ENCODE measurements around the gene SESTD1. TPM values are rescaled to one million over a fixed set of nuclear protein-coding genes. Genes with fewer than 3 reads are reported as not detected.

Gene SESTD1
- polyA plus RNA-seq, 1 donor from 2014 or later = 39.5 TPM

GRCh38 chr2:179250848-179251504 is 13.7 kb downstream of the SESTD1 start:
- Histone ChIP-seq H3K9me3 (ENCODE audit: low read length) (peaks cover 7% of the 10 kb centered on the region), H3K79me2 (replicated peaks; ENCODE audit: insufficient read depth, low read length) (peaks cover 97% of the 10 kb centered on the region), H4K20me1 (ENCODE audit: insufficient read depth) (no peaks in the 10 kb centered on the region), H3K9ac (ENCODE audit: low read length) (no peak overlapping the region), H3K36me3 (ENCODE audit: insufficient read depth, low read length) (no peaks in the 10 kb centered on the region), H3K4me3 (ENCODE audit: low read length) (no peak overlapping the region), H3K4me2 (ENCODE audit: low read length) (no peak overlapping the region), H3F3A (ENCODE audit: insufficient read depth, low read length, poor library complexity, severe bottlenecking) (no peaks in the 10 kb centered on the region), H3K9me2 (ENCODE audit: insufficient read depth, low read length) (no peaks in the 10 kb centered on the region), H3K27me3 (ENCODE audit: insufficient read depth, low read depth, low read length) (no peaks in the 10 kb centered on the region), H3K27ac (ENCODE audit: low read length) (no peak overlapping the region), H2AFZ (ENCODE audit: low read depth, low read length) (no peak overlapping the region)
- TF ChIP-seq CTCF (IDR thresholded peaks at IDR 0.05; ENCODE audit: poor library complexity, severe bottlenecking) (no peak), MXI1 (conservative IDR thresholded peaks at IDR 0.05; ENCODE audit: poor library complexity, severe bottlenecking) (no peak)

DNA sequence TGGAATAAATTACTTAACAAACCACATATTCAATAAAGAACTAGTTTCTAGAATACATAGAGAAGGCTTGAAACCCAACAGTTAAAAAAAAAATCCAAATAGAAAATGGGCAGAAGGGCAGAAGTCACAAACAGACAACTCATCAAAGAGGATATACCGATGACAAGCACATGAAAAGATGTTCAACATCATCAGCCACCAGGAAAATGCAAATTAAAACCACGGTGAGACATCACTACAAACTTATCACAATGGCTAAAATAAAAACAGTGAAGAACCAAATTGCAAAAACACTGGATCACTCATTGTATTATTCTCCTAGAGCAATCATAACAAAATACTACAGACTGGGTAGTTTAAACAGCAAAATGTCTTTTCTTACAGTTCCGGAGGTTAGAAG is 14.5 kb downstream of the SESTD1 start:
- no peak for TF ChIP-seq POLR2AphosphoS5 (IDR thresholded peaks at IDR 0.05)
- no peak for TF ChIP-seq CTCF (IDR thresholded peaks at IDR 0.05; ENCODE audit: poor library complexity, severe bottlenecking)
- no peak for TF ChIP-seq MXI1 (conservative IDR thresholded peaks at IDR 0.05; ENCODE audit: poor library complexity, severe bottlenecking)
- no peak for TF ChIP-seq EP300 (conservative IDR thresholded peaks at IDR 0.05; ENCODE audit: poor library complexity, severe bottlenecking)
- no peak for TF ChIP-seq SMC3 (conservative IDR thresholded peaks at IDR 0.05; ENCODE audit: poor library complexity)
- no peak for TF ChIP-seq EZH2 (IDR thresholded peaks at IDR 0.05; ENCODE audit: borderline replicate concordance, insufficient read depth, low read length, poor library complexity, severe bottlenecking)
- no peak for TF ChIP-seq TAF1 (IDR thresholded peaks at IDR 0.05; ENCODE audit: low read depth)
- no peak for TF ChIP-seq RAD21 (conservative IDR thresholded peaks at IDR 0.05)
- TF ChIP-seq, protein P1, sequence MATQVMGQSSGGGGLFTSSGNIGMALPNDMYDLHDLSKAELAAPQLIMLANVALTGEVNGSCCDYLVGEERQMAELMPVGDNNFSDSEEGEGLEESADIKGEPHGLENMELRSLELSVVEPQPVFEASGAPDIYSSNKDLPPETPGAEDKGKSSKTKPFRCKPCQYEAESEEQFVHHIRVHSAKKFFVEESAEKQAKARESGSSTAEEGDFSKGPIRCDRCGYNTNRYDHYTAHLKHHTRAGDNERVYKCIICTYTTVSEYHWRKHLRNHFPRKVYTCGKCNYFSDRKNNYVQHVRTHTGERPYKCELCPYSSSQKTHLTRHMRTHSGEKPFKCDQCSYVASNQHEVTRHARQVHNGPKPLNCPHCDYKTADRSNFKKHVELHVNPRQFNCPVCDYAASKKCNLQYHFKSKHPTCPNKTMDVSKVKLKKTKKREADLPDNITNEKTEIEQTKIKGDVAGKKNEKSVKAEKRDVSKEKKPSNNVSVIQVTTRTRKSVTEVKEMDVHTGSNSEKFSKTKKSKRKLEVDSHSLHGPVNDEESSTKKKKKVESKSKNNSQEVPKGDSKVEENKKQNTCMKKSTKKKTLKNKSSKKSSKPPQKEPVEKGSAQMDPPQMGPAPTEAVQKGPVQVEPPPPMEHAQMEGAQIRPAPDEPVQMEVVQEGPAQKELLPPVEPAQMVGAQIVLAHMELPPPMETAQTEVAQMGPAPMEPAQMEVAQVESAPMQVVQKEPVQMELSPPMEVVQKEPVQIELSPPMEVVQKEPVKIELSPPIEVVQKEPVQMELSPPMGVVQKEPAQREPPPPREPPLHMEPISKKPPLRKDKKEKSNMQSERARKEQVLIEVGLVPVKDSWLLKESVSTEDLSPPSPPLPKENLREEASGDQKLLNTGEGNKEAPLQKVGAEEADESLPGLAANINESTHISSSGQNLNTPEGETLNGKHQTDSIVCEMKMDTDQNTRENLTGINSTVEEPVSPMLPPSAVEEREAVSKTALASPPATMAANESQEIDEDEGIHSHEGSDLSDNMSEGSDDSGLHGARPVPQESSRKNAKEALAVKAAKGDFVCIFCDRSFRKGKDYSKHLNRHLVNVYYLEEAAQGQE (IDR thresholded peaks at IDR 0.05; ENCODE audit: borderline replicate concordance) = no peak

More for the DNA sequence above, 14.5 kb downstream of the SESTD1 start:
- no peak overlapping the region for H3K27ac ChIP-seq (ENCODE audit: low read length)
- no peak overlapping the region for H3K4me2 ChIP-seq (ENCODE audit: low read length)
- peaks cover 7% of the 10 kb centered on the region for H3K9me3 ChIP-seq (ENCODE audit: low read length)
- no peaks in the 10 kb centered on the region for H3F3A ChIP-seq (ENCODE audit: insufficient read depth, low read length, poor library complexity, severe bottlenecking)
- H3K4me3 ChIP-seq (ENCODE audit: low read length) = no peak overlapping the region
- no peaks in the 10 kb centered on the region for H3K9me2 ChIP-seq (ENCODE audit: insufficient read depth, low read length)
- H3K79me2 ChIP-seq (replicated peaks; ENCODE audit: insufficient read depth, low read length) = peaks cover 94% of the 10 kb centered on the region
- no peaks in the 10 kb centered on the region for H3K36me3 ChIP-seq (ENCODE audit: insufficient read depth, low read length)
- H2AFZ ChIP-seq (ENCODE audit: low read depth, low read length) = no peak overlapping the region
- H3K27me3 ChIP-seq (ENCODE audit: insufficient read depth, low read depth, low read length) = no peaks in the 10 kb centered on the region
- H3K9ac ChIP-seq (ENCODE audit: low read length) = no peak overlapping the region
- H4K20me1 ChIP-seq (ENCODE audit: insufficient read depth) = no peaks in the 10 kb centered on the region

Measured in neural cell (in vitro differentiated cells).